ENCODE data around the gene CORO6.

DNA sequence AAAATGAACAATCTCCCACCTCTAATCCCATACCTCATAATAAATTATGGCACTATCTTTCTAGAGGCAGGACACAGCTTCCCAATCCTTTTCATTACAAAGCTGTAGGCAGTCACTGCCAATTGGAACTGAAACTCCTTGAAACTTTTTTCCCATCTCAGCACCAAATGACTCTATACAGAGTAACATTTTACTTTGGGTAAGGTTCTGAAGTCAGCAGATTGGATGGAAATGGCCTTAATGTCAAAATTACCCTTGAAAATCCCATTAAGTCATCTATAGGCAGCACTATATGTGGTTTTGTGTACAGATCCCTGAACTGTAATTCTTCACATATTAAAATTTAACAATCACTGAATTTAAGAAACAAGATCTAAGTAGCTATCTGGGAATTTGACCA lies 30.3 kb upstream of the CORO6 start:
- TF ChIP-seq, protein P1, sequence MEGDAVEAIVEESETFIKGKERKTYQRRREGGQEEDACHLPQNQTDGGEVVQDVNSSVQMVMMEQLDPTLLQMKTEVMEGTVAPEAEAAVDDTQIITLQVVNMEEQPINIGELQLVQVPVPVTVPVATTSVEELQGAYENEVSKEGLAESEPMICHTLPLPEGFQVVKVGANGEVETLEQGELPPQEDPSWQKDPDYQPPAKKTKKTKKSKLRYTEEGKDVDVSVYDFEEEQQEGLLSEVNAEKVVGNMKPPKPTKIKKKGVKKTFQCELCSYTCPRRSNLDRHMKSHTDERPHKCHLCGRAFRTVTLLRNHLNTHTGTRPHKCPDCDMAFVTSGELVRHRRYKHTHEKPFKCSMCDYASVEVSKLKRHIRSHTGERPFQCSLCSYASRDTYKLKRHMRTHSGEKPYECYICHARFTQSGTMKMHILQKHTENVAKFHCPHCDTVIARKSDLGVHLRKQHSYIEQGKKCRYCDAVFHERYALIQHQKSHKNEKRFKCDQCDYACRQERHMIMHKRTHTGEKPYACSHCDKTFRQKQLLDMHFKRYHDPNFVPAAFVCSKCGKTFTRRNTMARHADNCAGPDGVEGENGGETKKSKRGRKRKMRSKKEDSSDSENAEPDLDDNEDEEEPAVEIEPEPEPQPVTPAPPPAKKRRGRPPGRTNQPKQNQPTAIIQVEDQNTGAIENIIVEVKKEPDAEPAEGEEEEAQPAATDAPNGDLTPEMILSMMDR (IDR thresholded peaks at IDR 0.05): no peak
- no peak for TF ChIP-seq POLR2A (IDR thresholded peaks at IDR 0.05)
